A673 (cell line): Measurements from ENCODE around the gene WDR87. TPM values are rescaled to one million over a fixed set of nuclear protein-coding genes. Genes with fewer than 3 reads are reported as not detected.
A peak's percentile ranks its signal among the peaks of the same experiment; 100 is the strongest.

Experiments
- BruUV-seq: library from RNA; stranded (reverse); fragments of 400-500 nt; replicated peaks from 2 replicates; lab custom pipeline; 2021; lab: Mats Ljungman, UMichigan
- CTCF ChIA-PET: fragments of 300-600 bp; sonication (Branson Sonifier 250); formaldehyde crosslinking; loops from one replicate; lab custom pipeline; 2022; ENCODE audit warnings: antibody characterized with exemption; lab: Charles Lee
- POLR2A ChIA-PET: fragments of 300-600 bp; sonication (Branson Sonifier 250); formaldehyde crosslinking; loops from one replicate; lab custom pipeline; 2022; ENCODE audit warnings: antibody characterized with exemption; ENCODE audit not compliant: low non-redundant PET; lab: Charles Lee
- DNase-seq: peaks from one replicate; pipeline ENCODE4 v3.0.0-alpha.2; 2015; ENCODE audit warnings: low spot score
- H3K27ac ChIP-seq: fragments of 200-600 bp; sonication (generic); 2 replicates; pipeline ENCODE4 v1.5.1; 2016; ENCODE audit warnings: mixed run types, low read depth, mild to moderate bottlenecking, mixed read lengths, antibody characterized with exemption, low read length; ENCODE audit not compliant: poor library complexity, severe bottlenecking
- H3K27me3 ChIP-seq: fragments of 200-600 bp; sonication (generic); replicated peaks from 2 replicates; pipeline ENCODE4 v1.6.1; 2017; ENCODE audit warnings: mixed run types, low read depth, mild to moderate bottlenecking, mixed read lengths, antibody characterized with exemption, low read length; ENCODE audit not compliant: insufficient read depth, poor library complexity
- H3K36me3 ChIP-seq: fragments of 200-600 bp; sonication (generic); 2 replicates; pipeline ENCODE4 v1.6.1; 2016; ENCODE audit warnings: mixed run types, mild to moderate bottlenecking, mixed read lengths, antibody characterized with exemption, low read length; ENCODE audit not compliant: insufficient read depth, poor library complexity, severe bottlenecking
- H3K4me1 ChIP-seq: fragments of 200-600 bp; sonication (generic); 2 replicates; pipeline ENCODE4 v1.6.1; 2017; ENCODE audit warnings: mixed run types, mild to moderate bottlenecking, mixed read lengths, antibody characterized with exemption, low read length; ENCODE audit not compliant: insufficient read depth, poor library complexity, severe bottlenecking
- H3K4me3 ChIP-seq: fragments of 200-600 bp; sonication (generic); 2 replicates; pipeline ENCODE4 v1.5.1; 2016; ENCODE audit warnings: low read depth, mixed run types, mild to moderate bottlenecking, mixed read lengths, low read length; ENCODE audit not compliant: poor library complexity, severe bottlenecking
- H3K9me3 ChIP-seq: fragments of 200-600 bp; sonication (generic); 2 replicates; pipeline ENCODE4 v1.6.1; 2016; ENCODE audit warnings: mixed run types, low read depth, mild to moderate bottlenecking, mixed read lengths, antibody characterized with exemption, low read length; ENCODE audit not compliant: poor library complexity, severe bottlenecking
- CTCF ChIP-seq: fragments of 300-800, 200-600 bp; sonication (generic); conservative IDR thresholded peaks from 2 replicates; pipeline ENCODE4 v1.5.1; 2017; ENCODE audit warnings: low read depth, mild to moderate bottlenecking, antibody characterized with exemption, low read length, moderate library complexity, mixed read lengths
- EZH2 ChIP-seq: fragments of 200-600 bp; sonication (generic); IDR thresholded peaks from 2 replicates; pipeline ENCODE4 v1.6.1; 2017; ENCODE audit warnings: borderline replicate concordance, low read depth, mild to moderate bottlenecking, mixed read lengths, antibody characterized with exemption, low read length; ENCODE audit not compliant: poor library complexity, severe bottlenecking
- intact Hi-C: fragments of 100-400 bp; cut with micrococcal nuclease; formaldehyde crosslinking; loops from one replicate; pipeline ENCODE4 v1.10.0; 2022; ENCODE audit not compliant: unreplicated experiment
- total RNA-seq: library from RNA; stranded (reverse); gene quantifications from 2 replicates; pipeline ENCODE4 v1.2.3, GENCODE V29; 2021

Gene WDR87
- total RNA-seq, 1 experiment from 2014 or later = not detected

GRCh38 chr19:37902668-37903067, 3.7 kb downstream of the WDR87 start:
- no peaks in the 10 kb centered on the region for H3K27me3 ChIP-seq
- H3K36me3 ChIP-seq = no peaks in the 10 kb centered on the region
- BruUV-seq = no TSS peak
- POLR2A ChIA-PET = no interaction called here
- CTCF ChIA-PET = interaction anchor here (0.6 to 1.0 kb wide), 7 partner anchors 191 to 999 kb away, joined by 3 to 5 read pairs (median 3); partner anchors contain the start of gene PSMD8
- no peak overlapping the region for H3K4me3 ChIP-seq
- peak; percentile 76 for DNase-seq
- no peaks in the 10 kb centered on the region for H3K4me1 ChIP-seq
- no peak overlapping the region for H3K27ac ChIP-seq
- H3K9me3 ChIP-seq = no peaks in the 10 kb centered on the region
- intact Hi-C loops = loop anchor here (2.0 to 10.0 kb wide), 2 partner anchors 322 to 432 kb away; partner anchors contain the start of genes CATSPERG and DPF1
- TF ChIP-seq CTCF (peak; percentile 85), EZH2 (no peak)

GRCh38 chr19:37899966-37900365, 6.4 kb downstream of the WDR87 start:
- POLR2A ChIA-PET = no interaction called here
- no peak for TF ChIP-seq EZH2
- TF ChIP-seq CTCF = no peak
- intact Hi-C loops = loop anchor here (10.0 kb wide), 1 partner anchor 325 kb away; the partner anchor contains the start of gene DPF1
- Histone ChIP-seq H3K27me3 (no peaks in the 10 kb centered on the region), H3K4me3 (no peak overlapping the region), H3K36me3 (no peaks in the 10 kb centered on the region), H3K4me1 (no peaks in the 10 kb centered on the region), H3K9me3 (no peaks in the 10 kb centered on the region), H3K27ac (no peak overlapping the region)
- DNase-seq = no peak
- BruUV-seq = no TSS peak
- CTCF ChIA-PET = interaction anchor here (0.7 kb wide), 1 partner anchor 784 kb away, joined by 9 read pairs; no protein-coding TSS in a partner anchor

- intact Hi-C loops = no loop called here
- Histone ChIP-seq H3K9me3 (no peaks in the 10 kb centered on the region), H3K36me3 (no peaks in the 10 kb centered on the region), H3K27ac (no peak overlapping the region), H3K4me3 (no peak overlapping the region), H3K27me3 (no peaks in the 10 kb centered on the region), H3K4me1 (no peaks in the 10 kb centered on the region)
- no TSS peak for BruUV-seq
- POLR2A ChIA-PET = no interaction called here
- no peak for TF ChIP-seq CTCF
- TF ChIP-seq EZH2 = no peak
- no peak for DNase-seq
- CTCF ChIA-PET = interaction anchor here (0.7 kb wide), 1 partner anchor 785 kb away, joined by 9 read pairs; no protein-coding TSS in a partner anchor
Measured at GRCh38 chr19:37899453-37899852, 6.9 kb downstream of the WDR87 start.
